GM12878 (cell line): ENCODE results near the gene RARS1. TPM values are rescaled to one million over a fixed set of nuclear protein-coding genes. Genes with fewer than 3 reads are reported as not detected.

ENCODE experiments used
- ATAC-seq: fragments of 200-7000 bp; cut with Tn5 transposase; 3 replicates; pipeline ENCODE4 v1.9.1; 2020; ENCODE audit warnings: mild to moderate bottlenecking, moderate library complexity
- BruUV-seq: library from RNA; stranded (reverse); fragments of 400-500 nt; replicated peaks from 2 replicates; lab custom pipeline; 2021; lab: Mats Ljungman, UMichigan
- CTCF ChIA-PET: fragments of 300-600 bp; sonication (Branson Sonifier 250); formaldehyde crosslinking; extraction: SDS; loops from one replicate; lab custom pipeline; 2021; ENCODE audit warnings: inconsistent platforms; lab: Yijun Ruan, JAX
- POLR2A ChIA-PET: fragments of 350-600 bp; formaldehyde crosslinking; extraction: SDS; loops from one replicate; lab custom pipeline; 2021; ENCODE audit warnings: inconsistent platforms; lab: Charles Lee
- RAD21 ChIA-PET: fragments of 300-600 bp; sonication (Branson Sonifier 250); formaldehyde crosslinking; loops from one replicate; lab custom pipeline; 2023; ENCODE audit warnings: antibody characterized with exemption; ENCODE audit not compliant: unreplicated experiment; lab: Charles Lee
- SMC1A ChIA-PET: fragments of 300-600 bp; sonication (Branson Sonifier 250); formaldehyde crosslinking; loops from one replicate; lab custom pipeline; 2023; ENCODE audit not compliant: unreplicated experiment, uncharacterized antibody; lab: Charles Lee
- DNase-seq: peaks from one replicate; pipeline ENCODE4 v3.0.0-alpha.2; 2011; ENCODE audit warnings: low read depth, low spot score
- FAIRE-seq: peaks from 3 replicates; lab custom pipeline; 2011; peaks lifted over from hg19 to GRCh38; lab: Jason Lieb, UNC
- H2AFZ ChIP-seq: 2 replicates; pipeline ENCODE4 v1.6.0; 2011; ENCODE audit warnings: low read depth, low read length, control low read depth; ENCODE audit not compliant: control insufficient read depth
- H3K27ac ChIP-seq: 2 replicates; pipeline ENCODE4 v1.5.1; 2011; ENCODE audit warnings: control low read depth; ENCODE audit not compliant: control insufficient read depth, insufficient read depth
- H3K27me3 ChIP-seq, 2 experiments: replicated peaks in 1 of 2; 2 replicates each; pipeline versions ENCODE4 v1.6.0 to v1.6.1; 2011; ENCODE audit warnings: low read length in 1 of 2; ENCODE audit not compliant: control insufficient read depth in 2 of 2, insufficient read depth in 2 of 2
- H3K36me3 ChIP-seq, 2 experiments: 2 replicates each; pipeline ENCODE4 v1.5.1; 2011; ENCODE audit warnings: low read length in 1 of 2; ENCODE audit not compliant: control insufficient read depth in 2 of 2, insufficient read depth in 2 of 2
- H3K4me1 ChIP-seq: 2 replicates; pipeline ENCODE4 v1.6.1; 2011; ENCODE audit warnings: mild to moderate bottlenecking, low read length, moderate library complexity, mixed read lengths; ENCODE audit not compliant: control insufficient read depth, insufficient read depth
- H3K4me2 ChIP-seq: 2 replicates; pipeline ENCODE4 v1.6.0; 2011; ENCODE audit warnings: control low read depth; ENCODE audit not compliant: control insufficient read depth, insufficient read depth
- H3K4me3 ChIP-seq: fragments of 200-600 bp; sonication (generic); 2 replicates; pipeline ENCODE4 v1.5.1; 2016
- H3K79me2 ChIP-seq: 2 replicates; pipeline ENCODE4 v1.6.0; 2011; ENCODE audit warnings: low read length; ENCODE audit not compliant: control insufficient read depth, insufficient read depth
- H3K9ac ChIP-seq: 2 replicates; pipeline ENCODE4 v1.8.0; 2011; ENCODE audit warnings: low read length, control low read depth, mixed read lengths; ENCODE audit not compliant: control insufficient read depth, insufficient read depth
- H3K9me3 ChIP-seq: replicated peaks from 3 replicates; pipeline ENCODE4 v1.5.1; 2011; ENCODE audit warnings: mild to moderate bottlenecking, low read length; ENCODE audit not compliant: control insufficient read depth, insufficient read depth
- H4K20me1 ChIP-seq: 2 replicates; pipeline ENCODE4 v1.6.0; 2011; ENCODE audit not compliant: control insufficient read depth, insufficient read depth
- CREB1 ChIP-seq: IDR thresholded peaks from 2 replicates; pipeline ENCODE4 v1.6.1; 2012; ENCODE audit warnings: low read depth, mild to moderate bottlenecking, inconsistent platforms
- EGR1 ChIP-seq, 2 experiments: IDR thresholded peaks; 1 replicate in 1 of 2; 2 replicates in 1 of 2; pipeline ENCODE4 v1.6.1; 2011 to 2012; ENCODE audit warnings: low read depth in 2 of 2, low read length in 2 of 2, borderline replicate concordance in 1 of 2, mild to moderate bottlenecking in 1 of 2, moderate library complexity in 1 of 2
- GABPA ChIP-seq: IDR thresholded peaks from 2 replicates; pipeline ENCODE4 v1.6.1; 2014; ENCODE audit warnings: antibody characterized with exemption, low read depth, mild to moderate bottlenecking, inconsistent platforms
- NR2C1 ChIP-seq: fragments of 450-650 bp; IDR thresholded peaks from 2 replicates; pipeline ENCODE4 v1.6.1; 2017; ENCODE audit warnings: antibody characterized with exemption, mild to moderate bottlenecking, moderate library complexity
- RELA ChIP-seq: fragments of 450-650 bp; IDR thresholded peaks from 2 replicates; pipeline ENCODE4 v1.8.0; 2014; ENCODE audit warnings: borderline replicate concordance; ENCODE audit not compliant: partially characterized antibody
- RFX5 ChIP-seq: IDR thresholded peaks from 2 replicates; pipeline ENCODE4 v1.6.1; 2011; ENCODE audit warnings: low read depth, low read length, improper control_type of control experiment
- RUNX3 ChIP-seq: IDR thresholded peaks from 2 replicates; pipeline ENCODE4 v1.6.1; 2012; ENCODE audit warnings: low read length, inconsistent platforms
- SMC3 ChIP-seq: IDR thresholded peaks from 2 replicates; pipeline ENCODE4 v1.6.1; 2011; ENCODE audit warnings: low read length, improper control_type of control experiment, borderline replicate concordance
- TARDBP ChIP-seq: IDR thresholded peaks from 2 replicates; pipeline ENCODE4 v1.6.1; 2016; ENCODE audit warnings: borderline replicate concordance
- TCF3 ChIP-seq: IDR thresholded peaks from 2 replicates; pipeline ENCODE4 v1.6.1; 2012; ENCODE audit warnings: low read depth, mild to moderate bottlenecking, low read length, borderline replicate concordance; ENCODE audit not compliant: insufficient read depth
- WRNIP1 ChIP-seq: IDR thresholded peaks from 2 replicates; pipeline ENCODE4 v1.6.1; 2011; ENCODE audit warnings: low read depth, low read length, improper control_type of control experiment, borderline replicate concordance
- in situ Hi-C: fragments of 300-500 bp; cut with MboI; formaldehyde crosslinking; loops from 9 replicates; pipeline ENCODE4 v1.14.3; 2018; ENCODE audit warnings: mixed read lengths
- intact Hi-C: fragments of 100-400 bp; cut with micrococcal nuclease; formaldehyde crosslinking; loops from one replicate; pipeline ENCODE4 v1.14.2; 2022; ENCODE audit not compliant: unreplicated experiment
- polyA plus RNA-seq, 11 experiments: library from polyadenylated mRNA; depleted of rRNA in 4 of 11; unstranded in 6 of 11; stranded (reverse) in 5 of 11; fragments of >200 nt; fragmentation: Nextera tagmentation in 4 of 11; fragmentation: Illumina TruSeq in 1 of 11; extraction: Ambion mirVana in 4 of 11; extraction: Trizol in 1 of 11; gene quantifications; 1 replicate in 1 of 11; 2 replicates in 10 of 11; pipeline versions ENCODE4 v1.2.1 to v1.2.3, GENCODE V29; 2011 to 2016; ENCODE audit warnings: inconsistent platforms in 2 of 11, missing spikeins in 2 of 11, low read depth in 1 of 11
- total RNA-seq, 4 experiments: library from RNA; depleted of rRNA in 3 of 4; stranded (reverse); fragments of >200 nt in 3 of 4; fragmentation: Illumina TruSeq in 1 of 4; extraction: Trizol in 1 of 4; gene quantifications; 2 replicates each; pipeline versions ENCODE4 v1.2.1 to v1.2.3, GENCODE V29; 2013 to 2021
- TF ChIP-seq, protein P1 (sequence below): fragments of 150-350 bp; IDR thresholded peaks from 2 replicates; pipeline ENCODE4 v1.6.1; 2014; ENCODE audit warnings: mild to moderate bottlenecking, low read depth, low read length
- TF ChIP-seq, protein P2 (sequence below): IDR thresholded peaks from 2 replicates; pipeline ENCODE4 v1.6.1; 2011; ENCODE audit warnings: borderline replicate concordance, low read depth, mild to moderate bottlenecking, moderate library complexity, low read length; ENCODE audit not compliant: insufficient read depth, poor library complexity, severe bottlenecking

RARS1 gene
- total and polyA plus RNA-seq, 10 of the 15 experiments (the other 5 are each of a cell fraction or from before 2014, with no cell fraction given): 80.5 to 127 (median 105) TPM

DNA sequence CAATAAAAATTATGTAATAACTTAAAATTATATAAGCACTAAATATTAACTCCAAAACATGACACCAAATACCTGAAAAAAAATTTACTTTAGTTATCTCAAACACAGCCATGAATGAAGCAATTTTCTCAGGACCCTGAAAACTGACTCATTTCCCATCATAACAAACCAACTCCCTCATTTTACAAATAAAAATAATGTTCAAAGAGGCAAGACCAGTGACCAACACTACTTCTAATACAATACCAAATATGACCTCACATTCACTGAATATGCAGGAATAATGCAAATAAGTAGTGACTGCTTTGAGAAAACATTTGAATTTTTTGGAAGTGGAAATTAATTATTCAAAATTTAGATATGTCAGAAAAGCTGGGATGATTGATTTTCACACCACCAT, 64.4 kb downstream of the RARS1 start:
- peaks cover 0 to 14% of the 10 kb centered on the region in 2 experiments; a peak in 2 of 4 replicates for H3K36me3 ChIP-seq
- ChIA-PET RAD21 (no interaction called here), CTCF (no interaction called here), POLR2A (no interaction called here), SMC1A (no interaction called here)
- H3K27ac ChIP-seq: no peak overlapping the region
- TF ChIP-seq CREB1 (no peak), RELA (no peak), EGR1 (IDR thresholded peaks at IDR 0.05; ENCODE audit: borderline replicate concordance in 1 of 2, low read depth in 2 of 2, low read length in 2 of 2) (no peak), SMC3 (no peak), TARDBP (no peak), RUNX3 (no peak), TCF3 (no peak), RFX5 (no peak), WRNIP1 (no peak), NR2C1 (no peak), GABPA (no peak)
- TF ChIP-seq, protein P1, sequence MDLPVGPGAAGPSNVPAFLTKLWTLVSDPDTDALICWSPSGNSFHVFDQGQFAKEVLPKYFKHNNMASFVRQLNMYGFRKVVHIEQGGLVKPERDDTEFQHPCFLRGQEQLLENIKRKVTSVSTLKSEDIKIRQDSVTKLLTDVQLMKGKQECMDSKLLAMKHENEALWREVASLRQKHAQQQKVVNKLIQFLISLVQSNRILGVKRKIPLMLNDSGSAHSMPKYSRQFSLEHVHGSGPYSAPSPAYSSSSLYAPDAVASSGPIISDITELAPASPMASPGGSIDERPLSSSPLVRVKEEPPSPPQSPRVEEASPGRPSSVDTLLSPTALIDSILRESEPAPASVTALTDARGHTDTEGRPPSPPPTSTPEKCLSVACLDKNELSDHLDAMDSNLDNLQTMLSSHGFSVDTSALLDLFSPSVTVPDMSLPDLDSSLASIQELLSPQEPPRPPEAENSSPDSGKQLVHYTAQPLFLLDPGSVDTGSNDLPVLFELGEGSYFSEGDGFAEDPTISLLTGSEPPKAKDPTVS: no peak
- TF ChIP-seq, protein P2, sequence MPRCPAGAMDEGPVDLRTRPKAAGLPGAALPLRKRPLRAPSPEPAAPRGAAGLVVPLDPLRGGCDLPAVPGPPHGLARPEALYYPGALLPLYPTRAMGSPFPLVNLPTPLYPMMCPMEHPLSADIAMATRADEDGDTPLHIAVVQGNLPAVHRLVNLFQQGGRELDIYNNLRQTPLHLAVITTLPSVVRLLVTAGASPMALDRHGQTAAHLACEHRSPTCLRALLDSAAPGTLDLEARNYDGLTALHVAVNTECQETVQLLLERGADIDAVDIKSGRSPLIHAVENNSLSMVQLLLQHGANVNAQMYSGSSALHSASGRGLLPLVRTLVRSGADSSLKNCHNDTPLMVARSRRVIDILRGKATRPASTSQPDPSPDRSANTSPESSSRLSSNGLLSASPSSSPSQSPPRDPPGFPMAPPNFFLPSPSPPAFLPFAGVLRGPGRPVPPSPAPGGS: no peak
- DNase-seq (no peak), ATAC-seq (no peak), FAIRE-seq (no peak)
- H4K20me1 ChIP-seq: no peaks in the 10 kb centered on the region
- H3K9me3 ChIP-seq: no peaks in the 10 kb centered on the region
- no peak overlapping the region for H3K4me3 ChIP-seq
- no TSS peak for BruUV-seq
- intact Hi-C loops: no loop called here
- no peak overlapping the region for H2AFZ ChIP-seq
- H3K9ac ChIP-seq: no peak overlapping the region
- in situ Hi-C loops: no loop called here
- no peaks in the 10 kb centered on the region for H3K79me2 ChIP-seq
- no peaks in the 10 kb centered on the region for H3K4me1 ChIP-seq
- H3K27me3 ChIP-seq: no peaks in the 10 kb centered on the region
- H3K4me2 ChIP-seq: no peak overlapping the region
